A673 (cell line): ENCODE measurements around the gene PSME4. TPM values are rescaled to one million over a fixed set of nuclear protein-coding genes. Genes with fewer than 3 reads are reported as not detected.
"Not testable (repeated sequence)": the region's sequence is repeated elsewhere in the genome, so short reads cannot be mapped to it uniquely, and the experiment has no call there.

Source experiments
- BruUV-seq: library from RNA; stranded (reverse); fragments of 400-500 nt; replicated peaks from 2 replicates; lab custom pipeline; 2021; lab: Mats Ljungman, UMichigan
- CTCF ChIA-PET: fragments of 300-600 bp; sonication (Branson Sonifier 250); formaldehyde crosslinking; loops from one replicate; lab custom pipeline; 2022; ENCODE audit warnings: antibody characterized with exemption; lab: Charles Lee
- POLR2A ChIA-PET: fragments of 300-600 bp; sonication (Branson Sonifier 250); formaldehyde crosslinking; loops from one replicate; lab custom pipeline; 2022; ENCODE audit warnings: antibody characterized with exemption; ENCODE audit not compliant: low non-redundant PET; lab: Charles Lee
- DNase-seq: peaks from one replicate; pipeline ENCODE4 v3.0.0-alpha.2; 2015; ENCODE audit warnings: low spot score
- H3K27ac ChIP-seq: fragments of 200-600 bp; sonication (generic); 2 replicates; pipeline ENCODE4 v1.5.1; 2016; ENCODE audit warnings: mixed run types, low read depth, mild to moderate bottlenecking, mixed read lengths, antibody characterized with exemption, low read length; ENCODE audit not compliant: poor library complexity, severe bottlenecking
- H3K27me3 ChIP-seq: fragments of 200-600 bp; sonication (generic); replicated peaks from 2 replicates; pipeline ENCODE4 v1.6.1; 2017; ENCODE audit warnings: mixed run types, low read depth, mild to moderate bottlenecking, mixed read lengths, antibody characterized with exemption, low read length; ENCODE audit not compliant: insufficient read depth, poor library complexity
- H3K36me3 ChIP-seq: fragments of 200-600 bp; sonication (generic); 2 replicates; pipeline ENCODE4 v1.6.1; 2016; ENCODE audit warnings: mixed run types, mild to moderate bottlenecking, mixed read lengths, antibody characterized with exemption, low read length; ENCODE audit not compliant: insufficient read depth, poor library complexity, severe bottlenecking
- H3K4me1 ChIP-seq: fragments of 200-600 bp; sonication (generic); 2 replicates; pipeline ENCODE4 v1.6.1; 2017; ENCODE audit warnings: mixed run types, mild to moderate bottlenecking, mixed read lengths, antibody characterized with exemption, low read length; ENCODE audit not compliant: insufficient read depth, poor library complexity, severe bottlenecking
- H3K4me3 ChIP-seq: fragments of 200-600 bp; sonication (generic); 2 replicates; pipeline ENCODE4 v1.5.1; 2016; ENCODE audit warnings: low read depth, mixed run types, mild to moderate bottlenecking, mixed read lengths, low read length; ENCODE audit not compliant: poor library complexity, severe bottlenecking
- H3K9me3 ChIP-seq: fragments of 200-600 bp; sonication (generic); 2 replicates; pipeline ENCODE4 v1.6.1; 2016; ENCODE audit warnings: mixed run types, low read depth, mild to moderate bottlenecking, mixed read lengths, antibody characterized with exemption, low read length; ENCODE audit not compliant: poor library complexity, severe bottlenecking
- CTCF ChIP-seq: fragments of 300-800, 200-600 bp; sonication (generic); conservative IDR thresholded peaks from 2 replicates; pipeline ENCODE4 v1.5.1; 2017; ENCODE audit warnings: low read depth, mild to moderate bottlenecking, antibody characterized with exemption, low read length, moderate library complexity, mixed read lengths
- EZH2 ChIP-seq: fragments of 200-600 bp; sonication (generic); IDR thresholded peaks from 2 replicates; pipeline ENCODE4 v1.6.1; 2017; ENCODE audit warnings: borderline replicate concordance, low read depth, mild to moderate bottlenecking, mixed read lengths, antibody characterized with exemption, low read length; ENCODE audit not compliant: poor library complexity, severe bottlenecking
- intact Hi-C: fragments of 100-400 bp; cut with micrococcal nuclease; formaldehyde crosslinking; loops from one replicate; pipeline ENCODE4 v1.10.0; 2022; ENCODE audit not compliant: unreplicated experiment
- total RNA-seq: library from RNA; stranded (reverse); gene quantifications from 2 replicates; pipeline ENCODE4 v1.2.3, GENCODE V29; 2021

The PSME4 gene
- total RNA-seq, 1 experiment from 2014 or later: 97.6 TPM

- H3K27me3 ChIP-seq: no peaks in the 10 kb centered on the region
- H3K27ac ChIP-seq: no peak overlapping the region
- CTCF ChIA-PET: no interaction called here
- intact Hi-C loops: no loop called here
- no peaks in the 10 kb centered on the region for H3K9me3 ChIP-seq
- BruUV-seq: no TSS peak
- TF ChIP-seq CTCF: no peak
- no peak for TF ChIP-seq EZH2
- no peak for DNase-seq
- H3K4me1 ChIP-seq: no peaks in the 10 kb centered on the region
- no peak overlapping the region for H3K4me3 ChIP-seq
- H3K36me3 ChIP-seq: no peaks in the 10 kb centered on the region
- POLR2A ChIA-PET: no interaction called here
Measured at GRCh38 chr2:53848062-53848461, 122.7 kb downstream of the PSME4 start.

- Histone ChIP-seq H3K4me3 (no peak overlapping the region), H3K27ac (no peak overlapping the region), H3K27me3 (no peaks in the 10 kb centered on the region), H3K9me3 (no peaks in the 10 kb centered on the region), H3K4me1 (no peaks in the 10 kb centered on the region), H3K36me3 (no peaks in the 10 kb centered on the region)
- intact Hi-C loops: no loop called here
- POLR2A ChIA-PET: no interaction called here
- TF ChIP-seq CTCF (no peak), EZH2 (no peak)
- peak; percentile 52 for DNase-seq
- BruUV-seq: no TSS peak
- CTCF ChIA-PET: no interaction called here
Measured at GRCh38 chr2:53843595-53843994, 127.2 kb downstream of the PSME4 start.

GRCh38 chr2:53842891-53843290 lies 127.9 kb downstream of the PSME4 start:
- POLR2A ChIA-PET: no interaction called here

GRCh38 chr2:53841651-53842050 lies 129.1 kb downstream of the PSME4 start:
- DNase-seq, H3K9me3 ChIP-seq, H3K27ac ChIP-seq, H3K4me1 ChIP-seq, H3K27me3 ChIP-seq, H3K4me3 ChIP-seq, intact Hi-C loops, H3K36me3 ChIP-seq, BruUV-seq, POLR2A ChIA-PET, CTCF ChIA-PET: not testable (repeated sequence)

More at GRCh38 chr2:53842891-53843290, 127.9 kb downstream of the PSME4 start:
- intact Hi-C loops: no loop called here
- no peaks in the 10 kb centered on the region for H3K4me1 ChIP-seq
- DNase-seq: no peak
- H3K36me3 ChIP-seq: no peaks in the 10 kb centered on the region
- no TSS peak for BruUV-seq
- TF ChIP-seq CTCF (no peak), EZH2 (no peak)
- H3K9me3 ChIP-seq: no peaks in the 10 kb centered on the region
- no peaks in the 10 kb centered on the region for H3K27me3 ChIP-seq
- no peak overlapping the region for H3K4me3 ChIP-seq
- CTCF ChIA-PET: no interaction called here
- no peak overlapping the region for H3K27ac ChIP-seq
